GM12878 (cell line): Measurements from ENCODE around the gene MYL11. TPM values are rescaled to one million over a fixed set of nuclear protein-coding genes. Genes with fewer than 3 reads are reported as not detected.

ENCODE experiments used
- ATF2 ChIP-seq: IDR thresholded peaks from 2 replicates; pipeline ENCODE4 v1.6.1; 2012; ENCODE audit warnings: low read length, inconsistent platforms
- BRCA1 ChIP-seq: IDR thresholded peaks from 2 replicates; pipeline ENCODE4 v1.6.1; 2011; ENCODE audit warnings: low read depth, low read length, improper control_type of control experiment
- CEBPZ ChIP-seq: fragments of 150-350 bp; IDR thresholded peaks from 2 replicates; pipeline ENCODE4 v1.6.1; 2016; ENCODE audit warnings: low read depth, low read length
- CUX1 ChIP-seq: IDR thresholded peaks from 2 replicates; pipeline ENCODE4 v1.6.1; 2012; ENCODE audit warnings: improper control_type of control experiment, low read depth, low read length; ENCODE audit not compliant: insufficient replicate concordance
- ETV6 ChIP-seq, 2 experiments: fragments of 450-650 bp in 1 of 2; IDR thresholded peaks in 1 of 2; conservative IDR thresholded peaks in 1 of 2; 2 replicates each; pipeline ENCODE4 v1.6.1; 2014; ENCODE audit warnings: antibody characterized with exemption in 1 of 2, borderline replicate concordance in 1 of 2, low read depth in 1 of 2, mild to moderate bottlenecking in 1 of 2, moderate library complexity in 1 of 2
- MAX ChIP-seq: IDR thresholded peaks from 2 replicates; pipeline ENCODE4 v1.6.1; 2012; ENCODE audit warnings: low read depth, low read length, improper control_type of control experiment
- MTA3 ChIP-seq: IDR thresholded peaks from 2 replicates; pipeline ENCODE4 v1.6.1; 2012; ENCODE audit warnings: low read length, inconsistent platforms, borderline replicate concordance
- MYC ChIP-seq: IDR thresholded peaks from 2 replicates; pipeline ENCODE4 v1.6.1; 2011; ENCODE audit warnings: mild to moderate bottlenecking, low read length, moderate library complexity, inconsistent platforms; ENCODE audit not compliant: insufficient read depth, insufficient replicate concordance, insufficient read length, severe bottlenecking
- POLR2A ChIP-seq: IDR thresholded peaks from 2 replicates; pipeline ENCODE4 v1.6.1; 2011; ENCODE audit warnings: low read depth, mild to moderate bottlenecking, low read length
- POU2F2 ChIP-seq: IDR thresholded peaks from 3 replicates; pipeline ENCODE4 v1.6.1; 2011; ENCODE audit warnings: low read depth, mild to moderate bottlenecking, low read length, borderline replicate concordance
- RB1 ChIP-seq: fragments of 450-650 bp; formaldehyde crosslinking; IDR thresholded peaks from 2 replicates; pipeline ENCODE4 v1.6.1; 2017; ENCODE audit warnings: mild to moderate bottlenecking, borderline replicate concordance
- REST ChIP-seq: IDR thresholded peaks from 2 replicates; pipeline ENCODE4 v1.6.1; 2012; ENCODE audit warnings: mild to moderate bottlenecking, low read depth, low read length
- polyA plus RNA-seq, 11 experiments: library from polyadenylated mRNA; depleted of rRNA in 4 of 11; unstranded in 6 of 11; stranded (reverse) in 5 of 11; fragments of >200 nt; fragmentation: Nextera tagmentation in 4 of 11; fragmentation: Illumina TruSeq in 1 of 11; extraction: Ambion mirVana in 4 of 11; extraction: Trizol in 1 of 11; gene quantifications; 1 replicate in 1 of 11; 2 replicates in 10 of 11; pipeline versions ENCODE4 v1.2.1 to v1.2.3, GENCODE V29; 2011 to 2016; ENCODE audit warnings: inconsistent platforms in 2 of 11, missing spikeins in 2 of 11, low read depth in 1 of 11
- total RNA-seq, 4 experiments: library from RNA; depleted of rRNA in 3 of 4; stranded (reverse); fragments of >200 nt in 3 of 4; fragmentation: Illumina TruSeq in 1 of 4; extraction: Trizol in 1 of 4; gene quantifications; 2 replicates each; pipeline versions ENCODE4 v1.2.1 to v1.2.3, GENCODE V29; 2013 to 2021

The MYL11 gene
- total and polyA plus RNA-seq, 10 of the 15 experiments (the other 5 are each of a cell fraction or from before 2014, with no cell fraction given): 0.19 to 1.2 (median 0.61) TPM; not detected in 5

- TF ChIP-seq CEBPZ: no peak
- no peak for TF ChIP-seq MTA3
- TF ChIP-seq POLR2A: peak; percentile 74
- no peak for TF ChIP-seq MYC
- no peak for TF ChIP-seq CUX1
- TF ChIP-seq POU2F2: no peak
- peak; percentile 84; the same call in 1 of the 2 replicates for TF ChIP-seq RB1
- no peak for TF ChIP-seq BRCA1
- peak; percentile 47 for TF ChIP-seq MAX
- no peak for TF ChIP-seq ETV6 (conservative IDR thresholded peaks at IDR 0.05 in 1 of 2, IDR thresholded peaks at IDR 0.05 in 1 of 2; ENCODE audit: borderline replicate concordance in 1 of 2, low read depth in 1 of 2)
- no peak for TF ChIP-seq REST
- no peak for TF ChIP-seq ATF2
Measured at GRCh38 chr16:30395155-30395991, 20.8 kb downstream of the MYL11 start, which contains the start of gene ZNF48 (continued).
